WTC11 (cell line): ENCODE measurements around the gene CCDC51. TPM values are rescaled to one million over a fixed set of nuclear protein-coding genes. Genes with fewer than 3 reads are reported as not detected.

Experiments
- ATAC-seq: fragments of 200-7000 bp; cut with Tn5 transposase; 2 replicates; pipeline ENCODE4 v1.10.0; 2021; ENCODE audit warnings: mild to moderate bottlenecking, moderate library complexity
- CTCF ChIA-PET: fragments of 300-600 bp; sonication (Branson Sonifier 250); formaldehyde crosslinking; loops from one replicate; lab custom pipeline; 2021; ENCODE audit warnings: antibody characterized with exemption; lab: Charles Lee
- POLR2A ChIA-PET: fragments of 350-600 bp; sonication (Branson Sonifier 250); formaldehyde crosslinking; loops from one replicate; lab custom pipeline; 2021; ENCODE audit warnings: antibody characterized with exemption; lab: Charles Lee
- DNase-seq: peaks from one replicate; pipeline ENCODE4 v3.0.0; 2021; ENCODE audit warnings: low spot score
- H3K27ac Mint-ChIP-seq: 2 replicates; pipeline ENCODE4 v1.8.0; 2021; ENCODE audit warnings: mixed read lengths
- H3K27me3 Mint-ChIP-seq: 2 replicates; pipeline ENCODE4 v1.8.0; 2021; ENCODE audit warnings: low read depth, mild to moderate bottlenecking, moderate library complexity, mixed read lengths
- H3K36me3 Mint-ChIP-seq: 2 replicates; pipeline ENCODE4 v1.8.0; 2021; ENCODE audit warnings: mixed read lengths
- H3K4me1 Mint-ChIP-seq: 2 replicates; pipeline ENCODE4 v1.8.0; 2022; ENCODE audit warnings: mixed read lengths
- H3K4me3 Mint-ChIP-seq: 2 replicates; pipeline ENCODE4 v1.8.0; 2021; ENCODE audit warnings: mild to moderate bottlenecking, moderate library complexity, mixed read lengths
- H3K9me3 Mint-ChIP-seq: 2 replicates; pipeline ENCODE4 v1.8.0; 2021; ENCODE audit warnings: mixed read lengths
- CREB1 ChIP-seq: sonication (generic); formaldehyde crosslinking; IDR thresholded peaks from 2 replicates; pipeline ENCODE4 v1.8.0; 2023; ENCODE audit warnings: mild to moderate bottlenecking, missing genetic modification reagents
- EMX1 ChIP-seq: fragments of 250-450 bp; sonication (Bioruptor Pico); IDR thresholded peaks from 2 replicates; pipeline ENCODE4 v1.8.0; 2021; ENCODE audit warnings: mild to moderate bottlenecking
- FOXK1 ChIP-seq: sonication (generic); formaldehyde crosslinking; IDR thresholded peaks from 2 replicates; pipeline ENCODE4 v1.8.0; 2022; ENCODE audit warnings: mild to moderate bottlenecking, moderate library complexity, missing genetic modification reagents
- GTF2I ChIP-seq: fragments of 250-450 bp; sonication (Bioruptor Pico); conservative IDR thresholded peaks from 2 replicates; pipeline ENCODE4 v1.4.0; 2021; ENCODE audit warnings: mild to moderate bottlenecking
- JUN ChIP-seq: sonication (generic); formaldehyde crosslinking; IDR thresholded peaks from 2 replicates; pipeline ENCODE4 v1.8.0; 2023; ENCODE audit warnings: mild to moderate bottlenecking, missing genetic modification reagents
- KAT7 ChIP-seq: sonication (generic); formaldehyde crosslinking; IDR thresholded peaks from 2 replicates; pipeline ENCODE4 v1.8.1; 2023; ENCODE audit warnings: missing genetic modification reagents, mild to moderate bottlenecking, borderline replicate concordance
- MXD4 ChIP-seq: fragments of 250-450 bp; sonication (Bioruptor Pico); IDR thresholded peaks from 2 replicates; pipeline ENCODE4 v1.8.0; 2021; ENCODE audit warnings: mild to moderate bottlenecking, moderate library complexity, borderline replicate concordance
- NFATC4 ChIP-seq: fragments of 250-450 bp; sonication (Bioruptor Pico); IDR thresholded peaks from 2 replicates; pipeline ENCODE4 v1.9.0; 2021; ENCODE audit warnings: mild to moderate bottlenecking
- NR1H2 ChIP-seq: sonication (generic); formaldehyde crosslinking; IDR thresholded peaks from 2 replicates; pipeline ENCODE4 v1.9.0; 2021; ENCODE audit warnings: mild to moderate bottlenecking, moderate library complexity, missing genetic modification reagents
- NR3C1 ChIP-seq: sonication (generic); formaldehyde crosslinking; conservative IDR thresholded peaks from 2 replicates; pipeline ENCODE4 v1.8.1; 2023; ENCODE audit warnings: low read depth, mild to moderate bottlenecking, missing genetic modification reagents
- PRRX2 ChIP-seq: fragments of 250-450 bp; sonication (Bioruptor Pico); IDR thresholded peaks from 2 replicates; pipeline ENCODE4 v1.8.0; 2021; ENCODE audit warnings: mild to moderate bottlenecking
- RELA ChIP-seq: sonication (generic); formaldehyde crosslinking; IDR thresholded peaks from 2 replicates; pipeline ENCODE4 v1.8.1; 2022; ENCODE audit warnings: missing genetic modification reagents, mild to moderate bottlenecking, borderline replicate concordance
- SMAD3 ChIP-seq: sonication (generic); formaldehyde crosslinking; IDR thresholded peaks from 2 replicates; pipeline ENCODE4 v1.8.0; 2022; ENCODE audit warnings: missing genetic modification reagents, mild to moderate bottlenecking, borderline replicate concordance
- SP1 ChIP-seq: sonication (generic); formaldehyde crosslinking; conservative IDR thresholded peaks from 2 replicates; pipeline ENCODE4 v1.8.1; 2022; ENCODE audit warnings: missing genetic modification reagents
- TP53 ChIP-seq: sonication (generic); formaldehyde crosslinking; IDR thresholded peaks from 2 replicates; pipeline ENCODE4 v1.8.1; 2023; ENCODE audit warnings: mild to moderate bottlenecking, missing genetic modification reagents
- ZNF121 ChIP-seq: sonication (generic); formaldehyde crosslinking; IDR thresholded peaks from 2 replicates; pipeline ENCODE4 v1.8.0; 2023; ENCODE audit warnings: missing genetic modification reagents
- ZNF671 ChIP-seq: fragments of 250-450 bp; sonication (Bioruptor Pico); IDR thresholded peaks from 2 replicates; pipeline ENCODE4 v1.8.0; 2021; ENCODE audit warnings: mild to moderate bottlenecking
- total RNA-seq: library from RNA; stranded (reverse); gene quantifications from 3 replicates; pipeline ENCODE4 v1.2.3, GENCODE V29; 2021
- TF ChIP-seq, protein P1 (sequence below): fragments of 250-450 bp; sonication (Bioruptor Pico); IDR thresholded peaks from 2 replicates; pipeline ENCODE4 v1.9.0; 2021; ENCODE audit warnings: mild to moderate bottlenecking
- TF ChIP-seq, protein P2 (sequence below): sonication (generic); formaldehyde crosslinking; IDR thresholded peaks from 2 replicates; pipeline ENCODE4 v1.8.0; 2023; ENCODE audit warnings: mild to moderate bottlenecking, missing genetic modification reagents
- TF ChIP-seq, protein P3 (sequence below): fragments of 250-450 bp; sonication (Bioruptor Pico); IDR thresholded peaks from 2 replicates; pipeline ENCODE4 v1.9.0; 2021; ENCODE audit warnings: mild to moderate bottlenecking
- TF ChIP-seq, protein P4 (sequence below): sonication (generic); formaldehyde crosslinking; IDR thresholded peaks from 2 replicates; pipeline ENCODE4 v1.8.1; 2023; ENCODE audit warnings: mild to moderate bottlenecking, moderate library complexity, missing genetic modification reagents
- TF ChIP-seq, protein P5 (sequence below): fragments of 250-450 bp; sonication (Bioruptor Pico); IDR thresholded peaks from 2 replicates; pipeline ENCODE4 v1.8.0; 2021; ENCODE audit warnings: mild to moderate bottlenecking
- TF ChIP-seq, protein P6 (sequence below): sonication (generic); formaldehyde crosslinking; IDR thresholded peaks from 2 replicates; pipeline ENCODE4 v1.8.1; 2023; ENCODE audit warnings: mild to moderate bottlenecking, missing genetic modification reagents, moderate library complexity
- TF ChIP-seq, protein P7 (sequence below): sonication (generic); formaldehyde crosslinking; IDR thresholded peaks from 2 replicates; pipeline ENCODE4 v1.8.0; 2022; ENCODE audit warnings: mild to moderate bottlenecking, missing genetic modification reagents
- TF ChIP-seq, protein P8 (sequence below): sonication (generic); formaldehyde crosslinking; IDR thresholded peaks from 2 replicates; pipeline ENCODE4 v1.8.0; 2023; ENCODE audit warnings: missing genetic modification reagents
- TF ChIP-seq, protein P9 (sequence below): sonication (generic); formaldehyde crosslinking; IDR thresholded peaks from 2 replicates; pipeline ENCODE4 v1.8.0; 2022; ENCODE audit warnings: mild to moderate bottlenecking, missing genetic modification reagents

Gene CCDC51
- total RNA-seq, 1 experiment from 2014 or later, result 25.1 TPM

DNA sequence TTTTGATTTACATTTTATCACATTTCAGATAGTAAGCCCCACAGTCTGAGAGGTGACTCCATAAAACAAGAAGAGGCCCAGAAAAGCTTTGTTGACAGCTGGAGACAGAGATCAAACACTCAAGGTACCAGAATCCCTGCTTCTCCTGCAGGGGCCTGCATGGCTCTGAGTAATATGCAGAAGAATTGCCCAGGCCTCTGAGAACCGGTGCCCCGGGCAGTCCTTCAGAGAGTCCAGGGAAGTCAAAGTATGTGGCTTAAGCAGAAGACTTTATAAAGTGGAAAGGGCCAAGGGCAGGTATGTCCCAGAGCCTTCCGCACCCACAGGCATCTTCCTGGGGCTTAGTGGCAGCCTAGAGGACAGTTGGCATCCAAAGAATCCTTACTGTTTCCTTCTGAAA lies 19.4 kb upstream of the CCDC51 start:
- no peaks in the 10 kb centered on the region for H3K4me1 Mint-ChIP-seq
- H3K36me3 Mint-ChIP-seq, result peaks cover 39% of the 10 kb centered on the region
- ChIA-PET POLR2A (no interaction called here), CTCF (interaction anchor here (1.7 to 1.9 kb wide), 2 partner anchors 23 to 48 kb away, joined by 5 to 6 read pairs; no protein-coding TSS in a partner anchor)
- no peak for ATAC-seq
- H3K4me3 Mint-ChIP-seq, result no peak overlapping the region
- TF ChIP-seq GTF2I, result no peak
- TF ChIP-seq, protein P1, sequence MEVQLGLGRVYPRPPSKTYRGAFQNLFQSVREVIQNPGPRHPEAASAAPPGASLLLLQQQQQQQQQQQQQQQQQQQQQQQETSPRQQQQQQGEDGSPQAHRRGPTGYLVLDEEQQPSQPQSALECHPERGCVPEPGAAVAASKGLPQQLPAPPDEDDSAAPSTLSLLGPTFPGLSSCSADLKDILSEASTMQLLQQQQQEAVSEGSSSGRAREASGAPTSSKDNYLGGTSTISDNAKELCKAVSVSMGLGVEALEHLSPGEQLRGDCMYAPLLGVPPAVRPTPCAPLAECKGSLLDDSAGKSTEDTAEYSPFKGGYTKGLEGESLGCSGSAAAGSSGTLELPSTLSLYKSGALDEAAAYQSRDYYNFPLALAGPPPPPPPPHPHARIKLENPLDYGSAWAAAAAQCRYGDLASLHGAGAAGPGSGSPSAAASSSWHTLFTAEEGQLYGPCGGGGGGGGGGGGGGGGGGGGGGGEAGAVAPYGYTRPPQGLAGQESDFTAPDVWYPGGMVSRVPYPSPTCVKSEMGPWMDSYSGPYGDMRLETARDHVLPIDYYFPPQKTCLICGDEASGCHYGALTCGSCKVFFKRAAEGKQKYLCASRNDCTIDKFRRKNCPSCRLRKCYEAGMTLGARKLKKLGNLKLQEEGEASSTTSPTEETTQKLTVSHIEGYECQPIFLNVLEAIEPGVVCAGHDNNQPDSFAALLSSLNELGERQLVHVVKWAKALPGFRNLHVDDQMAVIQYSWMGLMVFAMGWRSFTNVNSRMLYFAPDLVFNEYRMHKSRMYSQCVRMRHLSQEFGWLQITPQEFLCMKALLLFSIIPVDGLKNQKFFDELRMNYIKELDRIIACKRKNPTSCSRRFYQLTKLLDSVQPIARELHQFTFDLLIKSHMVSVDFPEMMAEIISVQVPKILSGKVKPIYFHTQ, result no peak
- TF ChIP-seq EMX1 (CRISPR knock-in tag), result no peak
- TF ChIP-seq PRRX2 (CRISPR knock-in tag), result no peak
- TF ChIP-seq, protein P2, sequence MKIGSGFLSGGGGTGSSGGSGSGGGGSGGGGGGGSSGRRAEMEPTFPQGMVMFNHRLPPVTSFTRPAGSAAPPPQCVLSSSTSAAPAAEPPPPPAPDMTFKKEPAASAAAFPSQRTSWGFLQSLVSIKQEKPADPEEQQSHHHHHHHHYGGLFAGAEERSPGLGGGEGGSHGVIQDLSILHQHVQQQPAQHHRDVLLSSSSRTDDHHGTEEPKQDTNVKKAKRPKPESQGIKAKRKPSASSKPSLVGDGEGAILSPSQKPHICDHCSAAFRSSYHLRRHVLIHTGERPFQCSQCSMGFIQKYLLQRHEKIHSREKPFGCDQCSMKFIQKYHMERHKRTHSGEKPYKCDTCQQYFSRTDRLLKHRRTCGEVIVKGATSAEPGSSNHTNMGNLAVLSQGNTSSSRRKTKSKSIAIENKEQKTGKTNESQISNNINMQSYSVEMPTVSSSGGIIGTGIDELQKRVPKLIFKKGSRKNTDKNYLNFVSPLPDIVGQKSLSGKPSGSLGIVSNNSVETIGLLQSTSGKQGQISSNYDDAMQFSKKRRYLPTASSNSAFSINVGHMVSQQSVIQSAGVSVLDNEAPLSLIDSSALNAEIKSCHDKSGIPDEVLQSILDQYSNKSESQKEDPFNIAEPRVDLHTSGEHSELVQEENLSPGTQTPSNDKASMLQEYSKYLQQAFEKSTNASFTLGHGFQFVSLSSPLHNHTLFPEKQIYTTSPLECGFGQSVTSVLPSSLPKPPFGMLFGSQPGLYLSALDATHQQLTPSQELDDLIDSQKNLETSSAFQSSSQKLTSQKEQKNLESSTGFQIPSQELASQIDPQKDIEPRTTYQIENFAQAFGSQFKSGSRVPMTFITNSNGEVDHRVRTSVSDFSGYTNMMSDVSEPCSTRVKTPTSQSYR (CRISPR knock-in tag), result no peak
- TF ChIP-seq TP53, result no peak
- no peak for TF ChIP-seq NR3C1 (CRISPR knock-in tag)
- TF ChIP-seq, protein P3, sequence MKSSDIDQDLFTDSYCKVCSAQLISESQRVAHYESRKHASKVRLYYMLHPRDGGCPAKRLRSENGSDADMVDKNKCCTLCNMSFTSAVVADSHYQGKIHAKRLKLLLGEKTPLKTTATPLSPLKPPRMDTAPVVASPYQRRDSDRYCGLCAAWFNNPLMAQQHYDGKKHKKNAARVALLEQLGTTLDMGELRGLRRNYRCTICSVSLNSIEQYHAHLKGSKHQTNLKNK (CRISPR knock-in tag), result no peak
- TF ChIP-seq SMAD3, result no peak
- no peak overlapping the region for H3K27ac Mint-ChIP-seq
- no peaks in the 10 kb centered on the region for H3K9me3 Mint-ChIP-seq
- DNase-seq, result no peak
- H3K27me3 Mint-ChIP-seq, result no peaks in the 10 kb centered on the region

DNA sequence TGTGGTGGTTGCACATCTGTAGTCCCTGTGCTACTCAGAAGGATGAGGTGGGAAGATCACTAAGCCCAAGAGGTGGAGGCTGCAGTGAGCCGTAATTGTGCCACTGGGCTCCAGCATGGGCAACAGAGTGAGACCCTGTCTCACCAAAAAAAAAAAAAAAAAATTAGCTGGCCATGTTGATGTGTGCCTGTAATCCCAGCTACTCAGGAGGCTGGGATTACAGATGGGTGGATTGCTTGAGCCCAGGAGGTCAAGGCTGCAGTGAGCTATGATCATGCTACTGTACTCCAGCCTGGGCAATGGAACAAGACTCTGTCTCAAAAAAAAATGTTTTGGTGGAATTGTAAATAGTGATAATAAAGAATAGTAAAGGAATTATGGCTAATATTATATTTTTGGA lies 16.5 kb upstream of the CCDC51 start:
- DNase-seq, result no peak
- Mint-ChIP-seq H3K9me3 (no peaks in the 10 kb centered on the region), H3K27ac (no peak overlapping the region), H3K4me1 (no peaks in the 10 kb centered on the region), H3K36me3 (peaks cover 59% of the 10 kb centered on the region), H3K27me3 (no peaks in the 10 kb centered on the region), H3K4me3 (no peak overlapping the region)
- POLR2A ChIA-PET, result interaction anchor here (0.7 kb wide), 1 partner anchor 13 kb away, joined by 5 read pairs; no protein-coding TSS in a partner anchor
- CTCF ChIA-PET, result interaction anchor here (0.7 to 2.1 kb wide), 2 partner anchors 93 to 101 kb away, joined by 3 to 4 read pairs; no protein-coding TSS in a partner anchor
- no peak for ATAC-seq
- no peak for TF ChIP-seq NR1H2
- no peak for TF ChIP-seq CREB1 (CRISPR knock-in tag)
- TF ChIP-seq, protein P4, sequence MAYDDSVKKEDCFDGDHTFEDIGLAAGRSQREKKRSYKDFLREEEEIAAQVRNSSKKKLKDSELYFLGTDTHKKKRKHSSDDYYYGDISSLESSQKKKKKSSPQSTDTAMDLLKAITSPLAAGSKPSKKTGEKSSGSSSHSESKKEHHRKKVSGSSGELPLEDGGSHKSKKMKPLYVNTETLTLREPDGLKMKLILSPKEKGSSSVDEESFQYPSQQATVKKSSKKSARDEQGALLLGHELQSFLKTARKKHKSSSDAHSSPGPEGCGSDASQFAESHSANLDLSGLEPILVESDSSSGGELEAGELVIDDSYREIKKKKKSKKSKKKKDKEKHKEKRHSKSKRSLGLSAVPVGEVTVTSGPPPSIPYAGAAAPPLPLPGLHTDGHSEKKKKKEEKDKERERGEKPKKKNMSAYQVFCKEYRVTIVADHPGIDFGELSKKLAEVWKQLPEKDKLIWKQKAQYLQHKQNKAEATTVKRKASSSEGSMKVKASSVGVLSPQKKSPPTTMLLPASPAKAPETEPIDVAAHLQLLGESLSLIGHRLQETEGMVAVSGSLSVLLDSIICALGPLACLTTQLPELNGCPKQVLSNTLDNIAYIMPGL (CRISPR knock-in tag), result no peak
- no peak for TF ChIP-seq ZNF671 (CRISPR knock-in tag)
- TF ChIP-seq, protein P5, sequence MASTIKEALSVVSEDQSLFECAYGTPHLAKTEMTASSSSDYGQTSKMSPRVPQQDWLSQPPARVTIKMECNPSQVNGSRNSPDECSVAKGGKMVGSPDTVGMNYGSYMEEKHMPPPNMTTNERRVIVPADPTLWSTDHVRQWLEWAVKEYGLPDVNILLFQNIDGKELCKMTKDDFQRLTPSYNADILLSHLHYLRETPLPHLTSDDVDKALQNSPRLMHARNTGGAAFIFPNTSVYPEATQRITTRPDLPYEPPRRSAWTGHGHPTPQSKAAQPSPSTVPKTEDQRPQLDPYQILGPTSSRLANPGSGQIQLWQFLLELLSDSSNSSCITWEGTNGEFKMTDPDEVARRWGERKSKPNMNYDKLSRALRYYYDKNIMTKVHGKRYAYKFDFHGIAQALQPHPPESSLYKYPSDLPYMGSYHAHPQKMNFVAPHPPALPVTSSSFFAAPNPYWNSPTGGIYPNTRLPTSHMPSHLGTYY (CRISPR knock-in tag), result no peak
- no peak for TF ChIP-seq JUN
- TF ChIP-seq MXD4 (CRISPR knock-in tag), result no peak
- no peak for TF ChIP-seq FOXK1 (CRISPR knock-in tag)
- TF ChIP-seq SP1 (CRISPR knock-in tag), result no peak
- TF ChIP-seq RELA (CRISPR knock-in tag), result no peak
- TF ChIP-seq, protein P6, sequence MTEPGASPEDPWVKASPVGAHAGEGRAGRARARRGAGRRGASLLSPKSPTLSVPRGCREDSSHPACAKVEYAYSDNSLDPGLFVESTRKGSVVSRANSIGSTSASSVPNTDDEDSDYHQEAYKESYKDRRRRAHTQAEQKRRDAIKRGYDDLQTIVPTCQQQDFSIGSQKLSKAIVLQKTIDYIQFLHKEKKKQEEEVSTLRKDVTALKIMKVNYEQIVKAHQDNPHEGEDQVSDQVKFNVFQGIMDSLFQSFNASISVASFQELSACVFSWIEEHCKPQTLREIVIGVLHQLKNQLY (CRISPR knock-in tag), result no peak
- no peak for TF ChIP-seq KAT7 (CRISPR knock-in tag)
- no peak for TF ChIP-seq NFATC4 (CRISPR knock-in tag)
- no peak for TF ChIP-seq EMX1 (CRISPR knock-in tag)
- TF ChIP-seq, protein P7, sequence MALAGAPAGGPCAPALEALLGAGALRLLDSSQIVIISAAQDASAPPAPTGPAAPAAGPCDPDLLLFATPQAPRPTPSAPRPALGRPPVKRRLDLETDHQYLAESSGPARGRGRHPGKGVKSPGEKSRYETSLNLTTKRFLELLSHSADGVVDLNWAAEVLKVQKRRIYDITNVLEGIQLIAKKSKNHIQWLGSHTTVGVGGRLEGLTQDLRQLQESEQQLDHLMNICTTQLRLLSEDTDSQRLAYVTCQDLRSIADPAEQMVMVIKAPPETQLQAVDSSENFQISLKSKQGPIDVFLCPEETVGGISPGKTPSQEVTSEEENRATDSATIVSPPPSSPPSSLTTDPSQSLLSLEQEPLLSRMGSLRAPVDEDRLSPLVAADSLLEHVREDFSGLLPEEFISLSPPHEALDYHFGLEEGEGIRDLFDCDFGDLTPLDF (CRISPR knock-in tag), result no peak
- TF ChIP-seq, protein P8, sequence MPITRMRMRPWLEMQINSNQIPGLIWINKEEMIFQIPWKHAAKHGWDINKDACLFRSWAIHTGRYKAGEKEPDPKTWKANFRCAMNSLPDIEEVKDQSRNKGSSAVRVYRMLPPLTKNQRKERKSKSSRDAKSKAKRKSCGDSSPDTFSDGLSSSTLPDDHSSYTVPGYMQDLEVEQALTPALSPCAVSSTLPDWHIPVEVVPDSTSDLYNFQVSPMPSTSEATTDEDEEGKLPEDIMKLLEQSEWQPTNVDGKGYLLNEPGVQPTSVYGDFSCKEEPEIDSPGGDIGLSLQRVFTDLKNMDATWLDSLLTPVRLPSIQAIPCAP (CRISPR knock-in tag), result no peak
- TF ChIP-seq TP53, result no peak
- no peak for TF ChIP-seq ZNF121
- TF ChIP-seq, protein P9, sequence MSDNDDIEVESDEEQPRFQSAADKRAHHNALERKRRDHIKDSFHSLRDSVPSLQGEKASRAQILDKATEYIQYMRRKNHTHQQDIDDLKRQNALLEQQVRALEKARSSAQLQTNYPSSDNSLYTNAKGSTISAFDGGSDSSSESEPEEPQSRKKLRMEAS (CRISPR knock-in tag), result no peak
